ENCODE data around the gene CLDN18. TPM values are rescaled to one million over a fixed set of nuclear protein-coding genes. Genes with fewer than 3 reads are reported as not detected.

The CLDN18 gene
- 0.08 TPM for total RNA-seq (2021; ENCODE audit: unreplicated experiment)
- polyA plus RNA-seq (2012; ENCODE audit: insufficient read length) = 0.15 TPM
- Bru-seq, nascent RNA = not detected
- BruChase-seq, experiment 1, labeled RNA remaining after a 2-hour chase = not detected
- not detected for BruChase-seq, experiment 2, labeled RNA remaining after a 6-hour chase
- long read RNA-seq = 0 reads

DNA sequence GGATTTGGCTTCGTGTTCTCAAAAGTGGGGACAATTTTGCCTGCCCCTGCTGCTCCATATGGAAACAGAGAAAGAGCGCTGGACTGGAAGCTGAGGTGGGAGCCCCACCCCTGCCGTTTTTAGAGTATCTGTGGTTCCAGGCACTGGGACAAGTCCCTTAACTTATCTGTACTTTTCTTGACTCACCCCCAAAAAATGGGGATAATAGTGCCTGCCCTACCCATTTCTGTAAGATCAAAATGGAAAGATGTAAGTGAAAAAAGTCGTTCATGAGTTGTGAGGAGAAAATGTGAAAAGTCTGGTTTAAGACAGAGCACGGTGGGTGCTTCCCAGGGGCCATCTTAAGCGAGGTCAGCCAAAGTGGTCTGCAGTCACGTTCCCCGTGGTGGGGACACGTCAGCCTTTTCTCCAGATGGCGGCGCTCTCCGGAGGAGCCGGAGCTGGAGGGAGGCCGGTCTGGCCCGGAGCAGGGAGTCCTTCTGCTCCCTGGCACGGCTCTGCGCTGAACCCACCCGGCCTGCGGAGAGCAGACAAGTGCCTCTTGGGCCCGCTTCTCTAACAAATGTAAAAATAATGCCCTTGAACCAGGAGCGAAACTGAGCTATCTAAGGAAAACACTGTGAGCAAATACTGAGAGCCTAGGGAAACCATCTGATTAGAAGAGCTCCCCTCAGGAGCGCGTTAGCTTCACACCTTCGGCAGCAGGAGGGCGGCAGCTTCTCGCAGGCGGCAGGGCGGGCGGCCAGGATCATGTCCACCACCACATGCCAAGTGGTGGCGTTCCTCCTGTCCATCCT lies at the start of gene CLDN18:
Gene CLDN18, plus strand, starts transcription at position 690 of the 797 bp plus-strand sequence. Its CDS starts 61 bp downstream, at position 751.
- ATAC-seq = peak; percentile 56; the same call in 1 of the 2 replicates

GRCh38 chr3:137962251-137962650 lies 47.7 kb upstream of the CLDN18 start:
- no peaks in the 10 kb centered on the region for H3K4me1 ChIP-seq (ENCODE audit: control insufficient read depth, insufficient read depth, low read length)
- peaks cover 15% of the 10 kb centered on the region for H3K27me3 ChIP-seq (ENCODE audit: control insufficient read depth, insufficient read depth, low read length)
- no TSS peak for BruUV-seq (replicated peaks)
- no peak for ATAC-seq
- intact Hi-C loops (cut with micrococcal nuclease; ENCODE audit: unreplicated experiment) (no loop called here), in situ Hi-C loops (cut with HindIII; ENCODE audit: low pct_unique_long_range_greater_than_20kb, low sequenced_read_pairs) (no loop called here)
- H3K4me3 ChIP-seq (ENCODE audit: low read depth in 2 of 2, low read length in 2 of 2) = no peak overlapping the region
- ChIA-PET CTCF (no interaction called here), POLR2A (no interaction called here)
- no peaks in the 10 kb centered on the region for H3K9me3 ChIP-seq (ENCODE audit: control insufficient read depth, insufficient read depth, low read depth, low read length)
- no peak for TF ChIP-seq POLR2AphosphoS5 (IDR thresholded peaks at IDR 0.05; ENCODE audit: low read depth, low read length)
- no peak for TF ChIP-seq CTCF (IDR thresholded peaks at IDR 0.05)
- no peak for TF ChIP-seq TCF7L2 (IDR thresholded peaks at IDR 0.05; ENCODE audit: low read depth, low read length)
- TF ChIP-seq SIN3A (IDR thresholded peaks at IDR 0.05; ENCODE audit: borderline replicate concordance, insufficient read depth, low read depth, low read length) = no peak
- TF ChIP-seq, protein P1, sequence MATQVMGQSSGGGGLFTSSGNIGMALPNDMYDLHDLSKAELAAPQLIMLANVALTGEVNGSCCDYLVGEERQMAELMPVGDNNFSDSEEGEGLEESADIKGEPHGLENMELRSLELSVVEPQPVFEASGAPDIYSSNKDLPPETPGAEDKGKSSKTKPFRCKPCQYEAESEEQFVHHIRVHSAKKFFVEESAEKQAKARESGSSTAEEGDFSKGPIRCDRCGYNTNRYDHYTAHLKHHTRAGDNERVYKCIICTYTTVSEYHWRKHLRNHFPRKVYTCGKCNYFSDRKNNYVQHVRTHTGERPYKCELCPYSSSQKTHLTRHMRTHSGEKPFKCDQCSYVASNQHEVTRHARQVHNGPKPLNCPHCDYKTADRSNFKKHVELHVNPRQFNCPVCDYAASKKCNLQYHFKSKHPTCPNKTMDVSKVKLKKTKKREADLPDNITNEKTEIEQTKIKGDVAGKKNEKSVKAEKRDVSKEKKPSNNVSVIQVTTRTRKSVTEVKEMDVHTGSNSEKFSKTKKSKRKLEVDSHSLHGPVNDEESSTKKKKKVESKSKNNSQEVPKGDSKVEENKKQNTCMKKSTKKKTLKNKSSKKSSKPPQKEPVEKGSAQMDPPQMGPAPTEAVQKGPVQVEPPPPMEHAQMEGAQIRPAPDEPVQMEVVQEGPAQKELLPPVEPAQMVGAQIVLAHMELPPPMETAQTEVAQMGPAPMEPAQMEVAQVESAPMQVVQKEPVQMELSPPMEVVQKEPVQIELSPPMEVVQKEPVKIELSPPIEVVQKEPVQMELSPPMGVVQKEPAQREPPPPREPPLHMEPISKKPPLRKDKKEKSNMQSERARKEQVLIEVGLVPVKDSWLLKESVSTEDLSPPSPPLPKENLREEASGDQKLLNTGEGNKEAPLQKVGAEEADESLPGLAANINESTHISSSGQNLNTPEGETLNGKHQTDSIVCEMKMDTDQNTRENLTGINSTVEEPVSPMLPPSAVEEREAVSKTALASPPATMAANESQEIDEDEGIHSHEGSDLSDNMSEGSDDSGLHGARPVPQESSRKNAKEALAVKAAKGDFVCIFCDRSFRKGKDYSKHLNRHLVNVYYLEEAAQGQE (IDR thresholded peaks at IDR 0.05; ENCODE audit: insufficient read depth in 1 of 2, low read depth in 2 of 2, low read length in 1 of 2) = no peak
- DNase-seq (ENCODE audit: low read depth, low spot score) = no peak
- no peak overlapping the region for H3K27ac ChIP-seq (ENCODE audit: low read length)
- no peaks in the 10 kb centered on the region for H3K36me3 ChIP-seq (ENCODE audit: control insufficient read depth, insufficient read depth, low read length)

More for the DNA sequence above, at the start of gene CLDN18:
- ChIA-PET CTCF (no interaction called here), POLR2A (no interaction called here)
- Histone ChIP-seq H3K9me3 (ENCODE audit: control insufficient read depth, insufficient read depth, low read depth, low read length) (no peaks in the 10 kb centered on the region), H3K27ac (ENCODE audit: low read length) (no peak within 1 kb of the TSS), H3K36me3 (ENCODE audit: control insufficient read depth, insufficient read depth, low read length) (no peaks in the 10 kb centered on the region), H3K4me3 (ENCODE audit: low read depth in 2 of 2, low read length in 2 of 2) (no peak within 1 kb of the TSS), H3K4me1 (ENCODE audit: control insufficient read depth, insufficient read depth, low read length) (no peaks in the 10 kb centered on the region), H3K27me3 (ENCODE audit: control insufficient read depth, insufficient read depth, low read length) (peaks cover 9% of the 10 kb centered on the region)
- in situ Hi-C loops (cut with HindIII; ENCODE audit: low pct_unique_long_range_greater_than_20kb, low sequenced_read_pairs) = no loop called here
- intact Hi-C loops (cut with micrococcal nuclease; ENCODE audit: unreplicated experiment) = no loop called here
- no peak for DNase-seq (ENCODE audit: low read depth, low spot score)
- BruUV-seq (replicated peaks) = no TSS peak
- TF ChIP-seq TCF7L2 (IDR thresholded peaks at IDR 0.05; ENCODE audit: low read depth, low read length) = no peak
- TF ChIP-seq SIN3A (IDR thresholded peaks at IDR 0.05; ENCODE audit: borderline replicate concordance, insufficient read depth, low read depth, low read length) = no peak
- TF ChIP-seq, protein P1 (IDR thresholded peaks at IDR 0.05; ENCODE audit: insufficient read depth in 1 of 2, low read depth in 2 of 2, low read length in 1 of 2) = no peak
- TF ChIP-seq POLR2AphosphoS5 (IDR thresholded peaks at IDR 0.05; ENCODE audit: low read depth, low read length) = no peak
